NCI-H526 (cell line): Measurements from ENCODE around the gene TRIM71.
"Not testable (repeated sequence)": the region's sequence is repeated elsewhere in the genome, so short reads cannot be mapped to it uniquely, and the experiment has no call there.

ENCODE experiments used
- DNase-seq, 2 experiments: peaks; one replicate each; lab custom pipeline; 2025; lab: John Stamatoyannopoulos, UW

TRIM71 gene

DNA sequence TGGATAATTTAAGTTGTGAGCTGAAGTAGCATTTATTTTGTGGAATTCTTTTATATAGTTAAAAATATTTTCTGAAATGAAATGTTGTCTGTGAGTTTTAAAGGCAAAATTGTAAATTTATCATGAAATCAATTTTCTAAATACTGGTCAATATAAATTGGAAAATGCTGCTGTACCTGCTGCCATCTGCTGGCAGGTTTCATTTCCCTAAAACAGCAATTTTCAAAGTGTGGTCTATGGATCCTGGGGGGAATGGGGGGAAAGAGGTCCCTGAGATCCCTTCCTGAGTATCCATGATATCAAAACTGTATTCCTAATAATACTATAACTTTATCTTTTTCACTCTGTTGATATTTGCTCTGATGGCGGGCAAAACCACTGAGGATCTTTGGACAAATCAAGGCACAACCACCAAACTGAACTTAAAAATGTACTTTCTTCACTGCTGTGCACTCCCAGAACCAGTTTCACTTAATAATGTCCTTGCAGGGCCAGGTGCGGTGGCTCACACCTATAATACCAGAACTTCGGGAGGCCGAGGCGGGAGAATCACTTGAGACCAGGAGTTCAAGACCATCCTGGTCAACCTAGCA lies 116.4 kb downstream of the TRIM71 start:
- DNase-seq, result peak in 1 of 2 experiments; percentile 29

DNA sequence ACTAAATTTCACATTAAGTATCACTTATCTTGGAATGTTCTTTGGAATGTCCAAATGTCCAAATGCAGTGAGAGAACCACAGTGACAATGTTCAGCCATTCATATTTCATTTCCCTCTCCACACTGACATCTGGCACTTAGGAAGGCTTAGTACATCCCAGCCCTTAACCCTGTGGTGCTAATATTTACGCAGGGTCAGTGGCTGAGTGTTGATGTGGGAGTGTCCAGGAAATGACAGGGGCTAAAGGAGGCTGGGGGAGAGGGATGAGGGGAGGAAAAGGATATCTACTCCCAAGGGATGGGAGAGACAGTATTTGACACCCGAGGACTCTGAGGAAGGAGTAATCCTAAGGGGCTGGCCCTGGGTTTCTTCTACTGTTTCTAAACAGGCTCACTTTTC lies 119.5 kb downstream of the TRIM71 start:
- DNase-seq, result no peak

DNA sequence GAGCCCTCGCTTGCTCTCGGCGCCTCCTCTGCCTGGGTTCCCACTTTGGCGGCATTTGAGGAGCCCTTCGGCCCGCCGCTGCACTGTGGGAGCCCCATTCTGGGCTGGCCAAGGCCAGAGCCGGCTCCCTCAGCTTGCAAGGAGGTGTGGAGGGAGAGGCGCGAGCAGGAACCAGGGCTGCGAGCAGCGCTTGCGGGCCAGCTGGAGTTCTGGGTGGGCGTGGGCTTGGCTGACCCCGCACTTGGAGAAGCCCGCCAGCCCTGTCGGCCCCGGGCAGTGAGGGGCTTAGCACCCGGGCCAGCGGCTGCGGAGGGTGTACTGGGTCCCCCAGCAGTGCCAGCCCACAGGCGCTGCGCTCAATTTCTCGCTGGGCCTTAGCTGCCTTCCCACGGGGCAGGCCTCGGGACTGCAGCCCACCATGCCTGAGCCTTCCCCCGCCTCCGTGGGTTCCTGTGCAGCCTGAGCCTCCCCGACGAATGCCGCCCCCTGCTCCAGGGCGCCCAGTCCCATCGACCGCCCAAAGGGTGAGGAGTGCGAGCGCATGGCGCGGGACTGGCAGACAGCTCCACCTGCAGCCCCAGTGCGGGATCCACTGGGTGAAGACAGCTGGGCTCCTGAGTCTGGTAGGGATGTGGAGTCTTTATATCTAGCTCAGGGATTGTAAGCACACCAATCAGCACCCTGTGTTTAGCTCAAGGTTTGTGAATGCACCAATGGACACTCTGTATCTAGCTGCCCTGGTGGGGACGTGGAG lies 121.9 kb downstream of the TRIM71 start:
- not testable (repeated sequence) for DNase-seq

DNA sequence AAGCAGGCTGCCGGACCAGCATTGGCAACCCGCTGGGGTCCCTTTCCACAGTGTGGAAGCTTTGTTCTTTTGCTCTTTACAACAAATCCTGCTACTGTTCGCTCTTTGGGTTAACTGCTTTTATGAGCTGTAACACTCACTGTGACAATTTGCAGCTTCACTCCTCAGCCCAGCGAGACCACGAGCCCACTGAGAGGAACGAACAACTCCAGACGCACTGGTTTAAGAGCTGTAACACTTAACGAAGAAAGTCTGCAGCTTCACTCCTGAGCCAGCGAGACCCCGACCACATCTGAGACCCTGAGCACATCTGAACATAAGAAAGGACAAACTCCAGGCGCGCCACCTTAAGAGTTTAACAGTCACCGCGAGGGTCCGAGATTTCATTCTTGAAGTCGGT lies 122.9 kb downstream of the TRIM71 start:
- DNase-seq, result no peak

DNA sequence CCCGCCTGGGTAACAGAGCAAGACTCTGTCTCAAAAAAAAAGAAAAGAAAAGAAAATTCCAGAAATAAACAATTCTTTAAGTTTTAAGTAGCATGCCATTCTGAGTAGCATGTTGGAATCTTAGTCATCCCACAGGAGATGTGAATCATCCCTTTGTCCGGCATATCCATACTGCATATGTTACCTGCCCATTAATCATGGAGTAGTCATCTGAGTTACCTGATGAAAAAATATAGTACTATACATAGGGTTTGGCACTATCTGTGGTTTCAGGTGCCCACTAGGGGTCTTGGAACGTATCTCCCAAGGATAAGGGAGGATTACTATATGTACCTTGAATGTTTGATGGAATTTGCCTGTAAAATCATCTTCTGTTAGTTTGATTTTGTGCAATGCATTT lies 127.3 kb downstream of the TRIM71 start:
- peak; percentile 9 to 14 for DNase-seq

DNA sequence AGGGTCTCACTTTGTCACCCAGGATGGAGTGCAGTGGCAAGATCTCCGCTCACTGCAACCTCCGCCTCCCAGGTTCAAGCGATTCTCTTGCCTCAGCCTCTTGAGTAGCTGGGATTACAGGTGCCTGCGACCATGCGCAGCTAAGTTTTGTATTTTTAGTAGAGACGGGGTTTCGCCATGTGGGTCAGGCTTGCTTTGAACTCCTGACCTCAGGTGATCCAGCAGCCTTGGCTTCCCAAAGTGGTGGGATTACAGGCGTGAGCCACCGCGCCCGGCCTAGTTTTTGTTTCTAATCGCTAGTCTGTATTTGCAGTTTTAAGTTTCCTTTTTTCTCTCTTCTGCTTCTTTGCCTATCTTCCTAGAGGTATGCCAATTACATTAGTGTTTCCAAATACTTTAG lies 127.8 kb downstream of the TRIM71 start:
- not testable (repeated sequence) for DNase-seq

DNA sequence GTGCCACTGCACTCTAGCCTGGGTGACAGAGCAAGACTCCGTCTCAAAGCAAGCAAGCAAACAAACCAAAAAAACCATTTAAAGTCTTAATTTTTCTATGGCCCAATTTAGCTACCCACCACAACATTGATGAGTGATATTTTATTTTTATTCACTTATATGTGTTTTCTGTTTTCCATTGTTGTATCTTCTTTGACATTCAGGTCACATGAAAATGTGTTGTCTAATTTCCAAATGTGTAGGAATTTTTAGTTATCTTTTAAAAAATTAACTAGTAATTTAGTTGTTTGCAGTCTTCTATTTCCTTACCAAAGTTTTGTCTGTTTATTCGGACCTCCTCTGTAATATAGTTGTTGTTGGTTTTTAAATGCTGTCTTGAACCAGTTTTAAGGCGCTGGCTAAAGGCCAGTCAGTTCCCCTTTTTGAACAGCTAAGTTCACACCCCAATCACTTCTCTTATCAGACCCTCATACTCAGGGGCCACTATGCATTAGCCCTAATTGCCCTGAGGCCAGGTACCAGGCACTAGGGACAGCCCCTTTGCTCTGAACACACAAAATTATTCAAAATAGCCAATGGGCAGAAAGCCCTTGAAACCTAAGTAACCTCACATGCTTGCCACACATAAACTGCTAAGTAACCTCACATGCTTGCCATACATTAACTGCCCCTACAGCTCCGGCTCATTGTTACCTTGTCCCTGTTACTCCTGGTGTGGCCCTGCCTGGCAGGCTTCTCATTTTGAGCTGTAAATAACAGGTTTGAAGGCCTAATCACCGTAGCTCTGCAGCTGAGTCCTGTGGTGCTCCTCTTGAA lies 129.4 kb downstream of the TRIM71 start:
- peak; percentile 35 to 41 for DNase-seq
